Activated naive CD4-positive, alpha-beta T cell treated with Interleukin-2 at 50 U/mL for 16 hours (primary cell): ENCODE results near the gene MTUS2.

ENCODE experiments used
- DNase-seq: peaks from one replicate; pipeline ENCODE4 v3.0.0-alpha.2; 2020

The MTUS2 gene

GRCh38 chr13:29464105-29464679, 644.1 kb downstream of the MTUS2 start:
- DNase-seq = no peak

GRCh38 chr13:29465741-29466293, 645.7 kb downstream of the MTUS2 start:
- DNase-seq = no peak

GRCh38 chr13:29471551-29471950, 651.4 kb downstream of the MTUS2 start:
- DNase-seq = no peak

- peak; percentile 48 for DNase-seq
Observed at GRCh38 chr13:29472332-29472961, 652.3 kb downstream of the MTUS2 start.

GRCh38 chr13:29473166-29473565, 653.0 kb downstream of the MTUS2 start:
- no peak for DNase-seq

GRCh38 chr13:29474991-29475390, 654.9 kb downstream of the MTUS2 start:
- DNase-seq = no peak

- no peak for DNase-seq
Observed at GRCh38 chr13:29476046-29476445, 655.9 kb downstream of the MTUS2 start.

- no peak for DNase-seq
Observed at GRCh38 chr13:29479716-29480492, 659.8 kb downstream of the MTUS2 start.

GRCh38 chr13:29480893-29481525, 660.9 kb downstream of the MTUS2 start:
- no peak for DNase-seq

GRCh38 chr13:29481603-29482002, 661.5 kb downstream of the MTUS2 start:
- no peak for DNase-seq

- no peak for DNase-seq
Observed at GRCh38 chr13:29482504-29482903, 662.4 kb downstream of the MTUS2 start.

- DNase-seq = no peak
Observed at GRCh38 chr13:29483211-29483610, 663.1 kb downstream of the MTUS2 start.

GRCh38 chr13:29483623-29484022, 663.5 kb downstream of the MTUS2 start:
- no peak for DNase-seq

- no peak for DNase-seq
Observed at GRCh38 chr13:29484236-29484635, 664.1 kb downstream of the MTUS2 start.

- DNase-seq = no peak
Observed at GRCh38 chr13:29484796-29485195, 664.7 kb downstream of the MTUS2 start.

GRCh38 chr13:29486551-29486950, 666.4 kb downstream of the MTUS2 start:
- no peak for DNase-seq

GRCh38 chr13:29487466-29488454, 667.6 kb downstream of the MTUS2 start:
- no peak for DNase-seq

GRCh38 chr13:29489650-29490560, 669.8 kb downstream of the MTUS2 start:
- DNase-seq = no peak

- DNase-seq = no peak
Observed at GRCh38 chr13:29490561-29490885, 670.4 kb downstream of the MTUS2 start.

GRCh38 chr13:29491248-29491647, 671.1 kb downstream of the MTUS2 start:
- no peak for DNase-seq

GRCh38 chr13:29493796-29494195, 673.7 kb downstream of the MTUS2 start:
- DNase-seq = no peak
